GM12878 (cell line): Measurements from ENCODE around the gene SENP1. TPM values are rescaled to one million over a fixed set of nuclear protein-coding genes. Genes with fewer than 3 reads are reported as not detected.

ENCODE experiments used
- ATAC-seq: fragments of 200-7000 bp; cut with Tn5 transposase; 3 replicates; pipeline ENCODE4 v1.9.1; 2020; ENCODE audit warnings: mild to moderate bottlenecking, moderate library complexity
- BruUV-seq: library from RNA; stranded (reverse); fragments of 400-500 nt; replicated peaks from 2 replicates; lab custom pipeline; 2021; lab: Mats Ljungman, UMichigan
- CTCF ChIA-PET: fragments of 300-600 bp; sonication (Branson Sonifier 250); formaldehyde crosslinking; extraction: SDS; loops from one replicate; lab custom pipeline; 2021; ENCODE audit warnings: inconsistent platforms; lab: Yijun Ruan, JAX
- POLR2A ChIA-PET: fragments of 350-600 bp; formaldehyde crosslinking; extraction: SDS; loops from one replicate; lab custom pipeline; 2021; ENCODE audit warnings: inconsistent platforms; lab: Charles Lee
- RAD21 ChIA-PET: fragments of 300-600 bp; sonication (Branson Sonifier 250); formaldehyde crosslinking; loops from one replicate; lab custom pipeline; 2023; ENCODE audit warnings: antibody characterized with exemption; ENCODE audit not compliant: unreplicated experiment; lab: Charles Lee
- SMC1A ChIA-PET: fragments of 300-600 bp; sonication (Branson Sonifier 250); formaldehyde crosslinking; loops from one replicate; lab custom pipeline; 2023; ENCODE audit not compliant: unreplicated experiment, uncharacterized antibody; lab: Charles Lee
- DNase-seq: peaks from one replicate; pipeline ENCODE4 v3.0.0-alpha.2; 2011; ENCODE audit warnings: low read depth, low spot score
- FAIRE-seq: peaks from 3 replicates; lab custom pipeline; 2011; peaks lifted over from hg19 to GRCh38; lab: Jason Lieb, UNC
- H2AFZ ChIP-seq: 2 replicates; pipeline ENCODE4 v1.6.0; 2011; ENCODE audit warnings: low read depth, low read length, control low read depth; ENCODE audit not compliant: control insufficient read depth
- H3K27ac ChIP-seq: 2 replicates; pipeline ENCODE4 v1.5.1; 2011; ENCODE audit warnings: control low read depth; ENCODE audit not compliant: control insufficient read depth, insufficient read depth
- H3K27me3 ChIP-seq, 2 experiments: replicated peaks in 1 of 2; 2 replicates each; pipeline versions ENCODE4 v1.6.0 to v1.6.1; 2011; ENCODE audit warnings: low read length in 1 of 2; ENCODE audit not compliant: control insufficient read depth in 2 of 2, insufficient read depth in 2 of 2
- H3K36me3 ChIP-seq, 2 experiments: 2 replicates each; pipeline ENCODE4 v1.5.1; 2011; ENCODE audit warnings: low read length in 1 of 2; ENCODE audit not compliant: control insufficient read depth in 2 of 2, insufficient read depth in 2 of 2
- H3K4me1 ChIP-seq: 2 replicates; pipeline ENCODE4 v1.6.1; 2011; ENCODE audit warnings: mild to moderate bottlenecking, low read length, moderate library complexity, mixed read lengths; ENCODE audit not compliant: control insufficient read depth, insufficient read depth
- H3K4me2 ChIP-seq: 2 replicates; pipeline ENCODE4 v1.6.0; 2011; ENCODE audit warnings: control low read depth; ENCODE audit not compliant: control insufficient read depth, insufficient read depth
- H3K4me3 ChIP-seq: fragments of 200-600 bp; sonication (generic); 2 replicates; pipeline ENCODE4 v1.5.1; 2016
- H3K79me2 ChIP-seq: 2 replicates; pipeline ENCODE4 v1.6.0; 2011; ENCODE audit warnings: low read length; ENCODE audit not compliant: control insufficient read depth, insufficient read depth
- H3K9ac ChIP-seq: 2 replicates; pipeline ENCODE4 v1.8.0; 2011; ENCODE audit warnings: low read length, control low read depth, mixed read lengths; ENCODE audit not compliant: control insufficient read depth, insufficient read depth
- H3K9me3 ChIP-seq: replicated peaks from 3 replicates; pipeline ENCODE4 v1.5.1; 2011; ENCODE audit warnings: mild to moderate bottlenecking, low read length; ENCODE audit not compliant: control insufficient read depth, insufficient read depth
- H4K20me1 ChIP-seq: 2 replicates; pipeline ENCODE4 v1.6.0; 2011; ENCODE audit not compliant: control insufficient read depth, insufficient read depth
- CREM ChIP-seq: IDR thresholded peaks from 2 replicates; pipeline ENCODE4 v1.6.1; 2014; ENCODE audit warnings: antibody characterized with exemption, low read depth
- HCFC1 ChIP-seq: fragments of 150-350 bp; IDR thresholded peaks from 2 replicates; pipeline ENCODE4 v1.6.1; 2014; ENCODE audit warnings: low read length
- HDAC6 ChIP-seq: fragments of 200-600 bp; sonication (generic); IDR thresholded peaks from one replicate; pipeline ENCODE4 v1.8.0; 2017; ENCODE audit warnings: antibody characterized with exemption; ENCODE audit not compliant: unreplicated experiment
- NFYB ChIP-seq: IDR thresholded peaks from 2 replicates; pipeline ENCODE4 v1.6.1; 2011; ENCODE audit warnings: low read depth, mild to moderate bottlenecking, low read length, improper control_type of control experiment, moderate library complexity; ENCODE audit not compliant: insufficient read depth
- NR2F1 ChIP-seq: fragments of 450-650 bp; conservative IDR thresholded peaks from 2 replicates; pipeline ENCODE4 v1.6.1; 2017; ENCODE audit warnings: mild to moderate bottlenecking
- NRF1 ChIP-seq: conservative IDR thresholded peaks from 2 replicates; pipeline ENCODE4 v1.6.1; 2011; ENCODE audit warnings: mild to moderate bottlenecking, low read depth, low read length, improper control_type of control experiment
- PAX8 ChIP-seq: fragments of 450-650 bp; IDR thresholded peaks from 2 replicates; pipeline ENCODE4 v1.6.1; 2017; ENCODE audit warnings: mild to moderate bottlenecking, moderate library complexity
- TCF12 ChIP-seq: IDR thresholded peaks from 2 replicates; pipeline ENCODE4 v1.6.1; 2011; ENCODE audit warnings: low read depth, mild to moderate bottlenecking, low read length
- ZNF384 ChIP-seq: IDR thresholded peaks from 2 replicates; pipeline ENCODE4 v1.6.1; 2012; ENCODE audit warnings: low read depth, mild to moderate bottlenecking, low read length, improper control_type of control experiment, borderline replicate concordance
- WGBS: methylation state at CpG from one replicate; pipeline ENCODE4 v1.1.6; 2016; ENCODE audit warnings: low lambda C conversion rate; ENCODE audit not compliant: insufficient replicate concordance, insufficient coverage; ENCODE audit errors: missing lambda C conversion rate; 5-methylcytosine and 5-hydroxymethylcytosine counted together
- in situ Hi-C: fragments of 300-500 bp; cut with MboI; formaldehyde crosslinking; loops from 9 replicates; pipeline ENCODE4 v1.14.3; 2018; ENCODE audit warnings: mixed read lengths
- intact Hi-C: fragments of 100-400 bp; cut with micrococcal nuclease; formaldehyde crosslinking; loops from one replicate; pipeline ENCODE4 v1.14.2; 2022; ENCODE audit not compliant: unreplicated experiment
- polyA plus RNA-seq, 11 experiments: library from polyadenylated mRNA; depleted of rRNA in 4 of 11; unstranded in 6 of 11; stranded (reverse) in 5 of 11; fragments of >200 nt; fragmentation: Nextera tagmentation in 4 of 11; fragmentation: Illumina TruSeq in 1 of 11; extraction: Ambion mirVana in 4 of 11; extraction: Trizol in 1 of 11; gene quantifications; 1 replicate in 1 of 11; 2 replicates in 10 of 11; pipeline versions ENCODE4 v1.2.1 to v1.2.3, GENCODE V29; 2011 to 2016; ENCODE audit warnings: inconsistent platforms in 2 of 11, missing spikeins in 2 of 11, low read depth in 1 of 11
- total RNA-seq, 4 experiments: library from RNA; depleted of rRNA in 3 of 4; stranded (reverse); fragments of >200 nt in 3 of 4; fragmentation: Illumina TruSeq in 1 of 4; extraction: Trizol in 1 of 4; gene quantifications; 2 replicates each; pipeline versions ENCODE4 v1.2.1 to v1.2.3, GENCODE V29; 2013 to 2021
- TF ChIP-seq, protein P1 (sequence below): fragments of 450-650 bp; conservative IDR thresholded peaks from 2 replicates; pipeline ENCODE4 v1.6.1; 2017; ENCODE audit warnings: mild to moderate bottlenecking, moderate library complexity
- TF ChIP-seq, protein P2 (sequence below): IDR thresholded peaks from 2 replicates; pipeline ENCODE4 v1.6.1; 2011; ENCODE audit warnings: mild to moderate bottlenecking, low read depth, low read length, moderate library complexity; ENCODE audit not compliant: insufficient replicate concordance
- TF ChIP-seq, protein P3 (sequence below): IDR thresholded peaks from 2 replicates; pipeline ENCODE4 v1.6.1; 2012; ENCODE audit warnings: low read depth, low read length, improper control_type of control experiment
- TF ChIP-seq, protein P4 (sequence below): fragments of 450-650 bp; IDR thresholded peaks from 2 replicates; pipeline ENCODE4 v1.6.1; 2017; ENCODE audit warnings: low read depth, mild to moderate bottlenecking, moderate library complexity
- TF ChIP-seq, protein P5 (sequence below): fragments of 450-650 bp; IDR thresholded peaks from 2 replicates; pipeline ENCODE4 v1.6.1; 2017; ENCODE audit warnings: mild to moderate bottlenecking, moderate library complexity

The SENP1 gene
- total and polyA plus RNA-seq, 10 of the 15 experiments (the other 5 are each of a cell fraction or from before 2014, with no cell fraction given) = 8.1 to 52.4 (median 26.1) TPM

DNA sequence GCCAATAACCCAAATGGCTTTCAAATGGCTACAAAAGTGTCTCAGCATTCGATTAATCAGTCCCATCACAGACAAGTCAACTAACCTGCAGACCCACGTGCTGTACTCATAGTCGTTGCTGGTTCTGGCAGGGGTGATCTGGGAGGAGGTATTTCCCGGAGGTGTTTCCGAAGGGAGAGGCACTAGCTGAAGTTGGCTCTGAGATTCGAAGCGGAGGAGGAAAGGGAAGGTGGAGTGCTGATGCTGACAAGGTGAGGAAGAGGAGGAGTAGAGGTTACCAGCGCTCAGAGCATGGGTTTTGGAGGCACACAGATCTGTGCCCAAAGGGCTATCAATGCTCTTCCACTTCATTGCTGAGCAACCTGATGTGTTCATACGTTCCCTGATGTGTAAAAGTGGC is 81.1 kb downstream of the SENP1 start (continued):
- TF ChIP-seq, protein P1, sequence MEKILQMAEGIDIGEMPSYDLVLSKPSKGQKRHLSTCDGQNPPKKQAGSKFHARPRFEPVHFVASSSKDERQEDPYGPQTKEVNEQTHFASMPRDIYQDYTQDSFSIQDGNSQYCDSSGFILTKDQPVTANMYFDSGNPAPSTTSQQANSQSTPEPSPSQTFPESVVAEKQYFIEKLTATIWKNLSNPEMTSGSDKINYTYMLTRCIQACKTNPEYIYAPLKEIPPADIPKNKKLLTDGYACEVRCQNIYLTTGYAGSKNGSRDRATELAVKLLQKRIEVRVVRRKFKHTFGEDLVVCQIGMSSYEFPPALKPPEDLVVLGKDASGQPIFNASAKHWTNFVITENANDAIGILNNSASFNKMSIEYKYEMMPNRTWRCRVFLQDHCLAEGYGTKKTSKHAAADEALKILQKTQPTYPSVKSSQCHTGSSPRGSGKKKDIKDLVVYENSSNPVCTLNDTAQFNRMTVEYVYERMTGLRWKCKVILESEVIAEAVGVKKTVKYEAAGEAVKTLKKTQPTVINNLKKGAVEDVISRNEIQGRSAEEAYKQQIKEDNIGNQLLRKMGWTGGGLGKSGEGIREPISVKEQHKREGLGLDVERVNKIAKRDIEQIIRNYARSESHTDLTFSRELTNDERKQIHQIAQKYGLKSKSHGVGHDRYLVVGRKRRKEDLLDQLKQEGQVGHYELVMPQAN = no peak
- no peak for TF ChIP-seq HCFC1
- TF ChIP-seq NR2F1 = no peak
- no peak for TF ChIP-seq PAX8
- no peak for TF ChIP-seq HDAC6
- TF ChIP-seq, protein P2, sequence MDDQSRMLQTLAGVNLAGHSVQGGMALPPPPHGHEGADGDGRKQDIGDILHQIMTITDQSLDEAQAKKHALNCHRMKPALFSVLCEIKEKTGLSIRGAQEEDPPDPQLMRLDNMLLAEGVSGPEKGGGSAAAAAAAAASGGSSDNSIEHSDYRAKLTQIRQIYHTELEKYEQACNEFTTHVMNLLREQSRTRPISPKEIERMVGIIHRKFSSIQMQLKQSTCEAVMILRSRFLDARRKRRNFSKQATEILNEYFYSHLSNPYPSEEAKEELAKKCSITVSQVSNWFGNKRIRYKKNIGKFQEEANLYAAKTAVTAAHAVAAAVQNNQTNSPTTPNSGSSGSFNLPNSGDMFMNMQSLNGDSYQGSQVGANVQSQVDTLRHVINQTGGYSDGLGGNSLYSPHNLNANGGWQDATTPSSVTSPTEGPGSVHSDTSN = no peak

DNA sequence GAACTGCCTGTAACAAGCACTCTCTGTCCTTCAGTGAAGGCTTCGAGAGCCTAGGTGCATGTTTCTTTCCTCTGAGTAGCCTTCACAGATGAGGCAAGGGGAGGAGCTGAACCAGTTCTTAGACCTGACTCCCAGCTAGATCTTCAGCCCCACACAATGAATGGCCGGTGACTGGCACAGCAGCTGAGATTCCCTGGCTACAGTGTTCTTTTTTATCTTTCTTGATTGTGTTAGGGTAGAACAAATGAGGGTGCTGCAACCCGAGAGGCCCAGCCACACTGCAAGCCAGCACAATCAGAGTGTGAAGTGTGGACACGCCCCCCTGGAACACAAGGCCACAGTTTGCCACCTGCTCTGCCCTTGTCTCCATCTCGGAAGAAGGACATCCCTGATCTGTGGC is 82.5 kb downstream of the SENP1 start:
- Histone ChIP-seq H3K36me3 (no peaks in the 10 kb centered on the region), H2AFZ (no peak overlapping the region), H3K9me3 (no peaks in the 10 kb centered on the region), H3K9ac (no peak overlapping the region), H3K4me2 (no peak overlapping the region), H3K27ac (no peak overlapping the region), H3K4me1 (no peaks in the 10 kb centered on the region), H3K4me3 (no peak overlapping the region), H3K79me2 (no peaks in the 10 kb centered on the region), H4K20me1 (no peaks in the 10 kb centered on the region; the same call in 1 of the 2 replicates), H3K27me3 (peaks cover 3 to 5% of the 10 kb centered on the region in 2 experiments; a peak in 3 of 4 replicates)
- ChIA-PET SMC1A (no interaction called here), RAD21 (no interaction called here), POLR2A (no interaction called here), CTCF (interaction anchor here (0.9 kb wide), 1 partner anchor 159 kb away, joined by 3 read pairs; no protein-coding TSS in a partner anchor)
- DNase-seq (no peak), FAIRE-seq (no peak), ATAC-seq (no peak)
- in situ Hi-C loops (no loop called here), intact Hi-C loops (no loop called here)
- WGBS = 15% methylated on average over 5 of the region's 5 CpGs
- no TSS peak for BruUV-seq
- TF ChIP-seq, protein P3, sequence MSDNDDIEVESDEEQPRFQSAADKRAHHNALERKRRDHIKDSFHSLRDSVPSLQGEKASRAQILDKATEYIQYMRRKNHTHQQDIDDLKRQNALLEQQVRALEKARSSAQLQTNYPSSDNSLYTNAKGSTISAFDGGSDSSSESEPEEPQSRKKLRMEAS = no peak
- TF ChIP-seq NRF1 = no peak
- TF ChIP-seq, protein P4, sequence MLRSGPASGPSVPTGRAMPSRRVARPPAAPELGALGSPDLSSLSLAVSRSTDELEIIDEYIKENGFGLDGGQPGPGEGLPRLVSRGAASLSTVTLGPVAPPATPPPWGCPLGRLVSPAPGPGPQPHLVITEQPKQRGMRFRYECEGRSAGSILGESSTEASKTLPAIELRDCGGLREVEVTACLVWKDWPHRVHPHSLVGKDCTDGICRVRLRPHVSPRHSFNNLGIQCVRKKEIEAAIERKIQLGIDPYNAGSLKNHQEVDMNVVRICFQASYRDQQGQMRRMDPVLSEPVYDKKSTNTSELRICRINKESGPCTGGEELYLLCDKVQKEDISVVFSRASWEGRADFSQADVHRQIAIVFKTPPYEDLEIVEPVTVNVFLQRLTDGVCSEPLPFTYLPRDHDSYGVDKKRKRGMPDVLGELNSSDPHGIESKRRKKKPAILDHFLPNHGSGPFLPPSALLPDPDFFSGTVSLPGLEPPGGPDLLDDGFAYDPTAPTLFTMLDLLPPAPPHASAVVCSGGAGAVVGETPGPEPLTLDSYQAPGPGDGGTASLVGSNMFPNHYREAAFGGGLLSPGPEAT = no peak
- TF ChIP-seq CREM = no peak
- TF ChIP-seq NFYB = no peak
- TF ChIP-seq ZNF384 = no peak
- TF ChIP-seq, protein P5, sequence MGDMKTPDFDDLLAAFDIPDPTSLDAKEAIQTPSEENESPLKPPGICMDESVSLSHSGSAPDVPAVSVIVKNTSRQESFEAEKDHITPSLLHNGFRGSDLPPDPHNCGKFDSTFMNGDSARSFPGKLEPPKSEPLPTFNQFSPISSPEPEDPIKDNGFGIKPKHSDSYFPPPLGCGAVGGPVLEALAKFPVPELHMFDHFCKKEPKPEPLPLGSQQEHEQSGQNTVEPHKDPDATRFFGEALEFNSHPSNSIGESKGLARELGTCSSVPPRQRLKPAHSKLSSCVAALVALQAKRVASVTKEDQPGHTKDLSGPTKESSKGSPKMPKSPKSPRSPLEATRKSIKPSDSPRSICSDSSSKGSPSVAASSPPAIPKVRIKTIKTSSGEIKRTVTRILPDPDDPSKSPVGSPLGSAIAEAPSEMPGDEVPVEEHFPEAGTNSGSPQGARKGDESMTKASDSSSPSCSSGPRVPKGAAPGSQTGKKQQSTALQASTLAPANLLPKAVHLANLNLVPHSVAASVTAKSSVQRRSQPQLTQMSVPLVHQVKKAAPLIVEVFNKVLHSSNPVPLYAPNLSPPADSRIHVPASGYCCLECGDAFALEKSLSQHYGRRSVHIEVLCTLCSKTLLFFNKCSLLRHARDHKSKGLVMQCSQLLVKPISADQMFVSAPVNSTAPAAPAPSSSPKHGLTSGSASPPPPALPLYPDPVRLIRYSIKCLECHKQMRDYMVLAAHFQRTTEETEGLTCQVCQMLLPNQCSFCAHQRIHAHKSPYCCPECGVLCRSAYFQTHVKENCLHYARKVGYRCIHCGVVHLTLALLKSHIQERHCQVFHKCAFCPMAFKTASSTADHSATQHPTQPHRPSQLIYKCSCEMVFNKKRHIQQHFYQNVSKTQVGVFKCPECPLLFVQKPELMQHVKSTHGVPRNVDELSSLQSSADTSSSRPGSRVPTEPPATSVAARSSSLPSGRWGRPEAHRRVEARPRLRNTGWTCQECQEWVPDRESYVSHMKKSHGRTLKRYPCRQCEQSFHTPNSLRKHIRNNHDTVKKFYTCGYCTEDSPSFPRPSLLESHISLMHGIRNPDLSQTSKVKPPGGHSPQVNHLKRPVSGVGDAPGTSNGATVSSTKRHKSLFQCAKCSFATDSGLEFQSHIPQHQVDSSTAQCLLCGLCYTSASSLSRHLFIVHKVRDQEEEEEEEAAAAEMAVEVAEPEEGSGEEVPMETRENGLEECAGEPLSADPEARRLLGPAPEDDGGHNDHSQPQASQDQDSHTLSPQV = no peak
- TF ChIP-seq TCF12 = no peak
